Lower lobe of right lung (tissue), 2 donors: ENCODE data around the gene SGSM1. TPM values are rescaled to one million over a fixed set of nuclear protein-coding genes. Genes with fewer than 3 reads are reported as not detected.

ENCODE experiments used
- ATAC-seq, 2 donors: fragments of 200-7000 bp; cut with Tn5 transposase; one replicate each; pipeline ENCODE4 v1.9.1; 2020 to 2022; ENCODE audit warnings: mild to moderate bottlenecking in 2 of 2, moderate library complexity in 2 of 2
- DNase-seq: peaks from one replicate; pipeline ENCODE4 v3.0.0-alpha.2; 2020
- H3K27ac ChIP-seq: fragments of 200-600 bp; one replicate; pipeline ENCODE4 v1.8.0; 2022
- H3K27me3 ChIP-seq: fragments of 200-600 bp; one replicate; pipeline ENCODE4 v1.8.0; 2022; ENCODE audit warnings: low read depth
- H3K36me3 ChIP-seq: fragments of 200-600 bp; one replicate; pipeline ENCODE4 v1.8.0; 2022; ENCODE audit warnings: mild to moderate bottlenecking
- H3K4me1 ChIP-seq: fragments of 200-600 bp; one replicate; pipeline ENCODE4 v1.8.0; 2022
- H3K4me3 ChIP-seq: fragments of 200-600 bp; one replicate; pipeline ENCODE4 v1.8.0; 2022; ENCODE audit warnings: mild to moderate bottlenecking
- H3K9me3 ChIP-seq: fragments of 200-600 bp; one replicate; pipeline ENCODE4 v1.8.0; 2022
- CTCF ChIP-seq: fragments of 200-600 bp; IDR thresholded peaks from one replicate; pipeline ENCODE4 v1.8.0; 2022; ENCODE audit warnings: antibody characterized with exemption, mild to moderate bottlenecking
- intact Hi-C: fragments of 100-400 bp; cut with DNase I; formaldehyde crosslinking; loops from one replicate; pipeline ENCODE4 v1.11.0; 2022
- total RNA-seq: library from RNA; stranded (reverse); fragmentation: NEBNext Ultra II Directional; extraction: Animal tissue kit (Norgen Biotek cat#: 25700); gene quantifications from one replicate; pipeline ENCODE4 v1.2.1, GENCODE V29; 2021
- donor health status: DM: no; HTN: yes; CAD: no; lungs with severe emphysema.

The SGSM1 gene
- total RNA-seq, 1 donor from 2014 or later = 2.9 TPM

DNA sequence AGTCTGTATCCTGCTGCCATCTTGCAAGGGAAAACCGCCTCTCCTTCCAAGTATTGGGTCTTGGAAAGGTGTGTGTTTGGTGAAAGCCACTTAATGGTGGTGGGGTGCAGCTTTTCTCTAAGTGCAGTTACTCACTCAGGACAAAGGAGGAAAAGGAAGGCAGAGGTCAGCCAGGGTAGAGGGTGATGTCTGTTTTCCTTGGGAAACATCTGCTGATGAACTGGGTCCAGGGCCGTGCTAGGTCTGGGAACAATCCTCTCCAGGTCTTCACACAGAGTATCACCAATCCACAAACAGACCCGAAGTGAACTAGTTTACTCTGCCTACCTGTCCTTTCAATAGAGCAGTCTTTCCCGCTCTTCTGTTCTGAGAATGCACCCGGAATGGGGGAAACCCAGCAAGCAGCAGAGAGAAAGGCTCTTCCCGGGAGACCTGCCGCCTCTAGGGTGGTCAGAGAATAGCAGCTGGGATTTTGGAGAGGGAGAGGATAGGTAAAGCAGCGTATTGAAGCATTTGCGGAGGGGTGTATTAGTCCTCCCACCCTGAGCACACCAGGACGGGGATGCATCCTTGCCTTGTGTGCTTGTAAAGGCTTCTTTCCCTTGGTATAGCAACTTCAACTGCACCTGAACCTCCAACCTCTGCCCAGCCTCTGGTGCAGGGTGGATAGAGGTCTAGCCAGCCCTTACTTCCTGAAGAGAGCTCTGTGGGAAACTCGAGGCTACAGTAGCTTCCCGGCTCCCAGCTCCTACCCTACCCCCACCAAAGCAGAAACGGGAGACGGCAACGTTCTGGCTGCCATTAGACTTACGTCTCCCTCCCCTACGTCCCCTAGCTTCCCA, 119.8 kb downstream of the SGSM1 start:
- intact Hi-C loops = no loop called here
- no peaks in the 10 kb centered on the region for H3K9me3 ChIP-seq
- TF ChIP-seq CTCF = no peak
- H3K4me3 ChIP-seq = no peak overlapping the region
- H3K27me3 ChIP-seq = no peaks in the 10 kb centered on the region
- ATAC-seq = no peak
- H3K27ac ChIP-seq = no peak overlapping the region
- no peaks in the 10 kb centered on the region for H3K4me1 ChIP-seq
- no peak for DNase-seq
- H3K36me3 ChIP-seq = no peaks in the 10 kb centered on the region

GRCh38 chr22:24926428-24926725, 120.4 kb downstream of the SGSM1 start:
- Histone ChIP-seq H3K9me3 (no peaks in the 10 kb centered on the region), H3K36me3 (no peaks in the 10 kb centered on the region), H3K27ac (no peak overlapping the region), H3K4me1 (no peaks in the 10 kb centered on the region), H3K4me3 (no peak overlapping the region), H3K27me3 (no peaks in the 10 kb centered on the region)
- ATAC-seq (no peak), DNase-seq (no peak)
- TF ChIP-seq CTCF = no peak
- intact Hi-C loops = no loop called here

DNA sequence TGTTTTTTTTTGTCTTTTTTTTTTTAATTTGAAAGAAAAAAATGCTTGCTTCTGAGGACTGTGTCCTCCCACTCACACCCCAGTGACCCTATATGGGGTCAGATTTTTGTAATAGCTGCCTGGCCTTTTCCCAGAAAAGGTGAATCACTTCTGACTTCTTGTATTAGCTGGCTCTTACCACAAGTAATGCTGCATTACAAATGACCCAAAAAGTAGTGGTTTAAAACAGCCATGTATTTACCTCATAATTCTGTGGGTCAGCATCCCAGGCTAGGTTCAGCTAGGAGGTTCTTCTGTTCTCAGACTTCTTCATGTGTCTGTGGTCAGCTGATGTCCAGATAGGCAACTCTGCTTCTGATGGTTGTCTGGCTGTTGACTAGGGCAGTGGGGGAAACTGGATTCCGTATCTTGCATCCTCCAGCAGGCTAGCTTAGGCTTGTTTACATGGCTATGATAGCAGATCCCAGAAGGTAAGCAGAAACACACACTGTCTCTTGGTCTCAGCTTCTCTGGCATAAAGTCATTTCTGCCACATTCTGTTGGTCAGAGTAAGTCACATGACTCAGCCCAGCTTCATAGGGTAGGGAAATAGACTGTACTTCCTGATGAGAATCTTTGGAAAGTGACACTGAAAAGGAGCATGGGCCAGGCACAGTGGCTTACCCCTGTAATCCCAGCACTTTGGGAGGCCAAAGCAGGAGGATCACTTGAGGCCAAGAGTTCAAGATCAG, 121.0 kb downstream of the SGSM1 start:
- no peak for TF ChIP-seq CTCF
- intact Hi-C loops = no loop called here
- ATAC-seq (no peak), DNase-seq (no peak)
- Histone ChIP-seq H3K27me3 (no peaks in the 10 kb centered on the region), H3K4me3 (no peak overlapping the region), H3K4me1 (no peaks in the 10 kb centered on the region), H3K36me3 (no peaks in the 10 kb centered on the region), H3K27ac (no peak overlapping the region), H3K9me3 (no peaks in the 10 kb centered on the region)

GRCh38 chr22:24928322-24928721, 122.3 kb downstream of the SGSM1 start:
- Histone ChIP-seq H3K27ac (no peak overlapping the region), H3K4me3 (no peak overlapping the region), H3K36me3 (no peaks in the 10 kb centered on the region), H3K4me1 (no peaks in the 10 kb centered on the region), H3K27me3 (no peaks in the 10 kb centered on the region), H3K9me3 (no peaks in the 10 kb centered on the region)
- DNase-seq (no peak), ATAC-seq (no peak)
- intact Hi-C loops = no loop called here
- no peak for TF ChIP-seq CTCF

DNA sequence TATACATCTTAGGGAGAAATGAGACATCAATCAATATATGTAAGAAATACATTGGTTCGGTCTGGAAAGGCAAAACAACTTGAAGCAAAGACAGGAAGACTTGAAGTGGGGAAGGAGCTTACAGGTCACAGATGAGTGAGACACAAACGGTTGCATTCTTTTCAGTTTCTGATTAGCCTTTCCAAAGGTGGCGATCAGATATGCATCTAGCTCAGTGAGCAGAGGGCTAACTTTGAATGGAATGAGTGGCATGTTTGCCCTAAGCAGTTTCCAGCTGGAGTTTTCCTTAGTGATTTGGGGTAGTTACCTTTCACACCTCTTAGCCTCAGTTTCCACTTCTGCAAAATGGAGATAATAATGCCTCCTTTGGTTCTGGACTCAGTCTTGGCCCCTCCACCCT, 124.7 kb downstream of the SGSM1 start:
- no peak for DNase-seq
- intact Hi-C loops = no loop called here
- no peaks in the 10 kb centered on the region for H3K9me3 ChIP-seq

More for the DNA sequence above, 124.7 kb downstream of the SGSM1 start:
- Histone ChIP-seq H3K4me3 (no peak overlapping the region), H3K27me3 (no peaks in the 10 kb centered on the region), H3K36me3 (no peaks in the 10 kb centered on the region), H3K27ac (no peak overlapping the region), H3K4me1 (no peaks in the 10 kb centered on the region)
- TF ChIP-seq CTCF = no peak
- no peak for ATAC-seq
